ENCODE measurements around the gene OR2AG2. TPM values are rescaled to one million over a fixed set of nuclear protein-coding genes. Genes with fewer than 3 reads are reported as not detected.

OR2AG2 gene
- total RNA-seq, 1 experiment from 2014 or later, result 0.06 TPM

DNA sequence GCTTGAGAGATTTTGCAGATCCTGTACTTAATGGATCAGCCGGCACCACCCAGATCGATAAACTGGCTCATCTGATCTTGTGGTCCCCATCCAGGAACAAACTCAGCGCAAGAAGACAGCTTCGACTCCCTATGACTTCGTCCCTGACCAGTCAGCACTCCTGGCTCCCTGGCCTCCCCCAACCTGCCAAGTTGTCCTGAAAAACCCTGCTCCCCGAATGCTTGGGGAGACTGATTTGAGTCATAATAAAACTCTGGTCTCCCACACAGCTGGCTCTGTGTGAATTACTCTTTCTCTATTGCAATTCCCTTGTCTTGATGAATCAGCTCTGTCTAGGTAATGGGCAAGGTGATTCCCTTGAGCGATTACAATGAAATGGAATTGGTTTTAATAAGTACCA, 29.5 kb downstream of the OR2AG2 start:
- no peak for DNase-seq (ENCODE audit: low spot score)

DNA sequence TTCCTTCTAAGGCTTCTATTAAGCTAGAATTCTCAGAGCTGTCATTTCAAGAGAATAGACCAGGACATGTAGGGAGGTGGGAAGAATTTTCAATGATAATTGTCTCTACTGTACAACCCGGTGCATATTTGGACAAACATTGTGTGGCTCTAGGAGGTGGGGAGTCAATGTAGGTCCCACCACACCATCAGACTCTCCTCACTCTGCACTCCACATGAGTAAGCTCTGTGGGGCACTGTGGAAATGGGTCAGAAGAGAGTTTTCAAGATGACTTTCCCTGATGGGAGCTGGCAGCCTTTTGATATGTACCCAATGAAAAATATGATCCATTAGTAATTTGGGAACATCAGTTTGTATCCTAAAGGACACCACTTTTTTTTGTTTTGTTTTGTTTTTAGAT, 33.2 kb downstream of the OR2AG2 start:
- no peak for DNase-seq (ENCODE audit: low spot score)

DNA sequence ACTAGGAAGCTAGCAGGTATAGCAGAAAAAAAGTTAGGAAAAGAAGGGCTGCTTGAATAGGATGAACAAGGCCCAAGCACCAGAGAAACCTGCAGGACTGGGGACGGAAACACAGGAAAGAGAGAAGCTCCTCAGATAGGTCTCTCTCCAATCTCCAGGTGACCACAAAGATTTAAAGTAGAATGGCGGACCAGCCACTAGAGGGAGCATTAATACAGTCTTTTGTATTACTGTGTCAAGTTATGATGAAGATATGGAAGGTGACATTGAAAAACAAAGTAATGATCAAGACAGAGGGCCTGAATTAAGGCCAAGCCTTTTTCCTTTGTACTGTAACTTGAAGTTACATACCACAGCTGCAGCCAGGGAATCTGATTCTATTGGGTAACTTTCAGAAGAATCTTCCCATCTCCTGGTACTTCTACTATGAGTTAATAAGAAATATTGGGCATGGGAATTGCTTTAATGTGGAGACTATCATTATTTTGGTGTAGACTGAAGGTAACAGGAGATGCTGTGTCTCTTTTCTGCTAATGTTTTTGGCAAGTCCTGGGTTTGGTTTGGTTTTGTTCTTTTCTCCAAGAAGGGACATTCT, 33.8 kb downstream of the OR2AG2 start:
- DNase-seq (ENCODE audit: low spot score), result peak; percentile 37

DNA sequence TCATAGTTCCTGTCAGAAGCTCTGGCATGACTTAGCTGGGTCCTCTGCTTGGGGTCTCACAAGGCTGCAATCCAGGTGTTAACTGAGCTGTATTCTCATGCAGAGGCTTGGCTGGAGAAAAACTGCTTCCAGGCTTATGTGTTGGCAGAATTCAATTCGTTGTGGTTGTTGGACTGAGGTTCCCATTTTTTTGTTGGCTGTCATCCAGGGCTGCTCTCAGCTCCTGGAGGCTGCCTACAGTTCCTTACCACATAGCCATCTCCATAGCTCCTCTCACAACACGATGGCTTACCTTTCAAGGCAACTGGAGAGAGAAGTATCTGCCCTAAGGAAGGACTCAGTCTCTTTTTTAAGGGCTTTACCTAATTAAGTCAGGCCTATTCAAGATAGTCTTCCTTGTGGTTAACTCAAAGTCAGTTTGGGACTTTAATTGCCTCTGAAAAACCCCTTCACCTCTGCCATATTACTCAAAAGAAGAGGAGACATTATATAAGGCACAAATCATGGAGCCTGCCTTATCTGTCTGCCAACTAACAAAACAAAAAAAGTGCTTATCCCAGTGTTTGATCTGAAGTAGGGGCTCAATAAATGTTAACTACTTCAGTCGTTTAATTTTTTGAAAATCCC, 35.2 kb downstream of the OR2AG2 start:
- no peak for DNase-seq (ENCODE audit: low spot score)

DNA sequence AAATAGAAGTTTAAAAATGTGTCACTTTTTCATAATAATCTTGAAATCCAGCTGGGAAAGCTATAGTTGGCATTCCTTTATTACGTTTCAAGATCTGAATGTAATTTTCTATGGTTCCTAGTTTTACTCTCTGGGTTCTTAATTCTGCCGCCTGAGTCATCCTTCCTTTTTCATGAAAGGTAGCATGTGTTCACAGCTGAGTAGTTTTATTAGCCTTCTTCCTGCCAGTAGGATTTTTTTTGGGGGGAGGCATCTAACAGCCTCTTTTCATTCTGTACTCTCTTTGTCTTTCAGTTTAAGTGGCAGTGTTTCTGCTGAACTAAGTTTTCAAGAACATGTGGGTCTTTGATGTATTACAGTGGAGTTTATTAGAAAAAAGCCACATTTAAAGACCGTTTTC, 36.5 kb downstream of the OR2AG2 start:
- peak; percentile 56 for DNase-seq (ENCODE audit: low spot score)

DNA sequence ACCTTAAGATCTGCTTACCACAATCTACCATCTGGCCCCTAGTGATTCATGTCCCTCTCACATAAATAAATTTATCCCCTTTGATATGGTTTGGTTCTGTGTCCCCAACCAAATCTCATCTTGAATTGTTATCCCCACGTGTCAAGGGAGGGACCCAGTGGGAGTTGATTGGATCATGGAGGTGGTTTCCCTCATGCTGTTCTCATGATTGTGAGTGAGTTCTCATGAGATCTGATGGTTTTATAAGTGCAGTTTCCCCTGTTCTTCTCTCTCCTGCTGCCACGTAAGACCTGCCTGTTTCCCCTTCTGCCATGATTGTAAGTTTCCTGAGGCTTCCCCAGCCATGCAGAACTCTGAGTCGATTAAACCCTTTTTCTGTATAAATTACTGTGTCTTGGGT, 37.2 kb downstream of the OR2AG2 start:
- no peak for DNase-seq (ENCODE audit: low spot score)

DNA sequence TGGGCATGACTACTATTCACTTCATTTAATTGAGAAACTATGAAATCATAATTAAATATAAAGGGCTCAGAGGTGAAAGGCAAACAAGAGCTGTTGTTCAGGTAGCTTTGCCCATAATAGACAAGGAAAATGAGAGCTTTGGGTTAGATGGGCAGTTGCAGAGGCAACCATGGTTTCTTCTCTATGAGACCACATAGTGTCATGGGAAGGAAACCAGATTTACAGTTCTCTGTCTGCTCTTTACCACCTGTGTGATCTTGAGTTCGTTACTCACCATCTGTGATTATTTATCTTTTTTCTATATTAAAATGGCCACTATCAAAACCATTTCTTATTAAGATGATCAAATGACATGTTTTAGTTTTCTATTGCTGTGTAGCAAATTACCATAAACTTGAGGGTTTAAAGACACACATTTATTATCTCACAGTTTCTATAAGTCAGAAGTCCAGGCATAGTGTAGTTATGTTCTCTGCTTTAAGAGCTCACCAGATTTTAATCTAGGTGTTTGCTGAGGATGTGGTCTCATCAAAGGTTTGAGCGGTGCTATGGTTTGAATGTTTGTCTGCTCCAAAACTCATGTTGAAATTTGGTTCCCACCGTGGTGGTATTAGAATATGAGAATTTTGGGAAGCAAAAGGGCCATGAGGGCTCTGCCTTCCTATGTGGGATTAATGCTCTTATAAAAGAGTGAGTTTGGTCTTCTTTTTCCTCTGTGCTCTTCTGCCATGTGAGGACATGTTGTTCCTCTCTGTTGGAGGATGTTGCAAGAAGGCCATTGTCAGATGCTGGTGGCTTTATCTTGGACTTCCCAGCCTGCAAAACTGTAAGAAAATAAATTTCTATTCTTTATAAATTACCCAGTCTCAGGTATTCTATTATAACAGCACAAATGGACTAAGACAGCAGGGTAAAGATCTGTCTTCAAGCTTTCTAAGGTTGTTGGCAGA, 38.2 kb downstream of the OR2AG2 start:
- DNase-seq (ENCODE audit: low spot score), result no peak

DNA sequence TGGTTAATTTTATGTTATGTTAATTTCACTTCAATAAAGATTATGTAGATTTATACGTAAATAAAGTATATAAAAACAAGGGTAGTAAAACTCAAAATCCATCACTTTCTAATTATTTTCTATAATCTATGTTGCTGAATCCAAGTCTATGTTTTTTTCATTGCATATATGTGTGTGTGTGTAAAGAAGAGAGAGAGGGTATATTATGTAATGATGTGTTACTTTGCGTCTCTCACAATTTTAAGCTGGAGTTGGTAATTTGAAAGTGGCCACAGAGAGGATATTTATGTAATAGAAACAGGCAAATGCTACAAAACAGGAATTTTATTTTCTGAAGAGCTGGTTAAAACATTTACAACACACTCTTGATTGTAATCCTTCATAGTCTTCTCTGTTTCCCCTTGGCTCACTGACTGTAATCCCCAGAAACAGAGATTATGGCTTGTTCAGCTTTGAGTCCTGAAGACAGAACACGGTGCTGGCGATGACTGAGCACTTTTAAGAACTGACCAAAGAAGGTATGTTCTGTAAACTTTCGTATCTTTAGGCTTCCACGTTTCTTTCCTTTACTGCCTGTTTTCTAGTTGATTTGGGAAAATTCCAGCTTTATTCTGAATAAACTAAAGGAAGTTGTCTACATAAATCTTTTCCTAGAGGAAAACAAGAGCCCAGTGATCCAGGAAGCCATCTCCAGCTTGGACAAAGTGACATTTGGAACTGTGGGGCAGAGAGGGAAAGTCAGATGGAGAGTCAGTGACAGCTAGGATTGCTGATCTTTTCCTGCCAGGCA, 43.6 kb downstream of the OR2AG2 start:
- no peak for DNase-seq (ENCODE audit: low spot score)

DNA sequence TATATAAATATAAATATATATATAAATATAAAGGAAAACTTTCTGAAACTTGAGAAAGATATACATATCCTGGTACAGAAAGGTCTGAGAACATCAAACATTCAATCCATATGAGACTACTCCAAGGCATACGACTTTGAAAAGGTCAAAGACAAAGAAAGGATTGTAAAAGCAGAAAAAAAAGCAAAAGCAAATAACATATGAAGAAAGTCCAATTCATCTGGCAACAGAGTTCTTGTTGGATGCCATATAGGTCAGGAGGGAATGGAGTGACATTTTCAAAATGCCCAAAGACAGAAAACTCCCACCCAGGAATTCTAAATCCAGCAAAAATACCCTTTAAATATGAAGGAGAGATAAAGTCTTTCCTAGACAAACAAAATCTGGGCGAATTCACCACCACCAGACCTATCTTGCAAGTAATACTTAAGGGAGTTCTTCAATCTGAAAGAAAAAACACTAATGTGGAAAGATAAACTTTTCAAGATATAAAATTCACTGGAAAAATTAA, 46.3 kb downstream of the OR2AG2 start:
- no peak for DNase-seq (ENCODE audit: low spot score)

DNA sequence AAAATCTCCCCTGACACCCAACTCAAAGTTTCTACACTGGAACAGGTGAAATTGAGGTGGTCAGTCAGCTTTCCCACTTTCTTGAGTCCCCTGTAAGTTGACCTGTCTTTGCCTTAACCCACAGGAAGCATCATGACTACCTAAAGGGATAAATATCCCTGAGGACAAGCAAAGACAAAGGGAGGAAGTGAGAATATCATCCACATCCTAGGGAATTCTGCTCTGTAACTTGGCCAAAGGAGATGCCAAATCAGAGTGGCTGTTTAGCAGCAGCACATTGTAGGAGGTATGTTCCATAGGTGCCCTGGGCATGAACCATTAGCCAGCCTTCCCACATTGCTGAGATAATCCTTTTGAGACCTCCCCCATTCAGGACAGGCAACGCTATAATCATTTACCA, 47.8 kb downstream of the OR2AG2 start:
- no peak for DNase-seq (ENCODE audit: low spot score)

DNA sequence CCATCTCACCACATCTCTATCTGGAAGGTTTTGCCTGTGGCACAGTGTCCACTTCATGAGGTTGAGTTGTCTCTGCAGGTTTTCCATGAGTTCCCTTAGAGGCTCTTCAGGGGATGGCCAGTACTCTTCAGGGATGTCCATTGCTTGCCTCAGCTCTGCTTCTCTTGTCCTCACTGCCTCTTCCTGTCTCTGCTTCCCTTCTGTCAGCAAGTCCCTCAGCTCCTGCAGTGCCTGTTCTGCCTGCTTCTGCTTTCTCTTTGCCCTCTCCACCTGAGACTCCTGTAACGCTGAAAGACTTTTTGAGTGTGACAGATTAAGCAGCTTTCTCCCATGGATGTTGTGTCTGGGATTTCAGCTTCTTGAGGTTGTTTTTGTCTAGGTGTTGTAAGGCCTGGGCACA, 50.4 kb downstream of the OR2AG2 start:
- no peak for DNase-seq (ENCODE audit: low spot score)

DNA sequence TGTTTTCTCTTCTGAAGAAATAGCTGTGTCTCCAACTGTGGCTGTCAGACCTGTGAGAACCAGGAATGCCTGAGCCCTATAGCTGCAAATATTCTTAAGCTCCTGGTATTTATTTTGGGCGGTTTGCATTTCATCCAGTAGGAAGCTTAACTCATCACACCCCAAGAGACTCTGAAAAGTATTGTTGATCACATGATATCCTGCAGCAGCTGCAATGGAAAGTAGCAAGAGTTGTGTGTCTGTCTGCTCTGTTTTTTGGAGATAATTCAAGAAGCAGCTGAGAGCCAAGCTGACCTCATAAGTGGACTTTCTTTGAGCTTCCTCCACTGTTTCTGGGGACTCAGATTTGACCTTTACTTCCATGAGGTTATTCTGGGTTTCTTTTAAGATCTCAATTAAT, 52.2 kb downstream of the OR2AG2 start:
- no peak for DNase-seq (ENCODE audit: low spot score)

DNA sequence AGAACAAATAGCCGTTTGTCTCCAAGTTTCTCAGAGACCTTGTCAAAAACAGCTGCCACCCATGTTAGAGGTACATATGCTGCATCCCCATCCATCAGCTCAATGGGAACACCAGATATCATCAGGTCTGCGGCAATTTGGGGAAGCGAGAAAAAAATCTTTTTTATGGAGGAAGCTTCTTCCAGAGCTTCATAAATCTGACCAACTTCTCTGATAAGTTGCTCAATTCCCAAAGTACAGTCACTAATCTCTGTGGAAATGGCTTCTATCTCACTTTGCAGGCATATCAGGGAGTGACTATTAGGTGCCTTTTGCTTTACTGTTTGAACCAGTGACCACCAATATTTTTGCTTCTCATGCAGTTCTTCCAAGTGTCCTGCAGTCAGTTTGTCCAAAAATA, 54.4 kb downstream of the OR2AG2 start:
- no peak for DNase-seq (ENCODE audit: low spot score)

Other genes starting within 250 kb of the OR2AG2 start
- gene RRP8, start 168.4 kb downstream of the OR2AG2 start, total RNA-seq (2014; rRNA removed; shearing (Covaris generic)), result 20.7 and 21.6 TPM in 2 replicates
- 139 and 144 TPM in 2 replicates for gene ILK, start 168.2 kb downstream of the OR2AG2 start, total RNA-seq (2014; rRNA removed; shearing (Covaris generic))
- gene TAF10, start 159.8 kb downstream of the OR2AG2 start, total RNA-seq (2014; rRNA removed; shearing (Covaris generic)), result 96.9 and 142 TPM in 2 replicates
- gene TPP1, start 152.6 kb downstream of the OR2AG2 start, total RNA-seq (2014; rRNA removed; shearing (Covaris generic)), result 26.3 and 29.1 TPM in 2 replicates
- 0.08 and 0.19 TPM in 2 replicates for gene DCHS1, start 116.2 kb downstream of the OR2AG2 start, total RNA-seq (2014; rRNA removed; shearing (Covaris generic))
- gene MRPL17, start 88.6 kb downstream of the OR2AG2 start, total RNA-seq (2014; rRNA removed; shearing (Covaris generic)), result 98.8 and 99.5 TPM in 2 replicates
- gene OR2AG1, start 11.0 kb upstream of the OR2AG2 start, total RNA-seq (2014; rRNA removed; shearing (Covaris generic)), result not detected in 2 replicates
- gene OR6A2, start 27.7 kb upstream of the OR2AG2 start, total RNA-seq (2014; rRNA removed; shearing (Covaris generic)), result 0.43 TPM in 1 of 2 replicates, not detected in the other
- gene OR10A5, start 73.7 kb upstream of the OR2AG2 start, total RNA-seq (2014; rRNA removed; shearing (Covaris generic)), result not detected in 2 replicates
- not detected in 2 replicates for gene OR10A2, start 91.1 kb upstream of the OR2AG2 start, total RNA-seq (2014; rRNA removed; shearing (Covaris generic))
- not detected in 2 replicates for gene OR10A4, start 104.6 kb upstream of the OR2AG2 start, total RNA-seq (2014; rRNA removed; shearing (Covaris generic))
- gene OR2D2, start 120.5 kb upstream of the OR2AG2 start, total RNA-seq (2014; rRNA removed; shearing (Covaris generic)), result not detected in 2 replicates
- gene OR2D3, start 149.0 kb upstream of the OR2AG2 start, total RNA-seq (2014; rRNA removed; shearing (Covaris generic)), result not detected in 2 replicates
- 10.7 TPM in 2 replicates for gene ZNF215, start 154.4 kb upstream of the OR2AG2 start, total RNA-seq (2014; rRNA removed; shearing (Covaris generic))
- gene ZNF214, start 248.4 kb upstream of the OR2AG2 start, total RNA-seq (2014; rRNA removed; shearing (Covaris generic)), result 5.5 and 9.3 TPM in 2 replicates
- gene NLRP14, start 248.5 kb upstream of the OR2AG2 start, total RNA-seq (2014; rRNA removed; shearing (Covaris generic)), result 0.08 and 0.19 TPM in 2 replicates